Measurements from ENCODE around the gene TTC38.

The TTC38 gene

GRCh38 chr22:46290121-46290842, 22.5 kb downstream of the TTC38 start:
- Histone ChIP-seq H3K4me3 (ENCODE audit: low read length) (no peak overlapping the region), H3K9me3 (ENCODE audit: insufficient read depth, low read depth, low read length) (no peaks in the 10 kb centered on the region), H3K27me3 (ENCODE audit: insufficient read depth, low read length) (no peaks in the 10 kb centered on the region), H3K9ac (ENCODE audit: low read depth, low read length) (no peak overlapping the region), H3K27ac (ENCODE audit: low read depth, low read length) (no peak overlapping the region), H3K36me3 (ENCODE audit: insufficient read depth, low read length) (peaks cover 19% of the 10 kb centered on the region), H3K4me1 (ENCODE audit: insufficient read depth, low read length) (no peaks in the 10 kb centered on the region)
- WGBS: 93% methylated on average over 17 of the region's 17 CpGs

- H3K9ac ChIP-seq (ENCODE audit: low read depth, low read length): no peak overlapping the region
- no peak overlapping the region for H3K27ac ChIP-seq (ENCODE audit: low read depth, low read length)
Observed at GRCh38 chr22:46290843-46291785, 23.3 kb downstream of the TTC38 start.

GRCh38 chr22:46292173-46292572, 24.4 kb downstream of the TTC38 start:
- 90% methylated on average over 3 of the region's 3 CpGs for WGBS
- H3K9me3 ChIP-seq (ENCODE audit: insufficient read depth, low read depth, low read length): no peaks in the 10 kb centered on the region
- H3K4me3 ChIP-seq (ENCODE audit: low read length): no peak overlapping the region
- H3K9ac ChIP-seq (ENCODE audit: low read depth, low read length): no peak overlapping the region
- H3K27me3 ChIP-seq (ENCODE audit: insufficient read depth, low read length): no peaks in the 10 kb centered on the region
- H3K27ac ChIP-seq (ENCODE audit: low read depth, low read length): no peak overlapping the region
- no peaks in the 10 kb centered on the region for H3K4me1 ChIP-seq (ENCODE audit: insufficient read depth, low read length)
- peaks cover 14% of the 10 kb centered on the region; the same call in 1 of the 2 replicates for H3K36me3 ChIP-seq (ENCODE audit: insufficient read depth, low read length)

More at GRCh38 chr22:46290843-46291785, 23.3 kb downstream of the TTC38 start:
- H3K4me3 ChIP-seq (ENCODE audit: low read length): no peak overlapping the region
- H3K9me3 ChIP-seq (ENCODE audit: insufficient read depth, low read depth, low read length): no peaks in the 10 kb centered on the region
- 94% methylated on average over 23 of the region's 23 CpGs for WGBS
- no peaks in the 10 kb centered on the region for H3K27me3 ChIP-seq (ENCODE audit: insufficient read depth, low read length)
- no peaks in the 10 kb centered on the region for H3K4me1 ChIP-seq (ENCODE audit: insufficient read depth, low read length)
- H3K36me3 ChIP-seq (ENCODE audit: insufficient read depth, low read length): peaks cover 19% of the 10 kb centered on the region; the same call in 1 of the 2 replicates

GRCh38 chr22:46292732-46293131, 24.9 kb downstream of the TTC38 start:
- Histone ChIP-seq H3K27me3 (ENCODE audit: insufficient read depth, low read length) (no peaks in the 10 kb centered on the region), H3K27ac (ENCODE audit: low read depth, low read length) (no peak overlapping the region), H3K4me3 (ENCODE audit: low read length) (no peak overlapping the region), H3K9ac (ENCODE audit: low read depth, low read length) (no peak overlapping the region), H3K4me1 (ENCODE audit: insufficient read depth, low read length) (no peaks in the 10 kb centered on the region), H3K9me3 (ENCODE audit: insufficient read depth, low read depth, low read length) (no peaks in the 10 kb centered on the region), H3K36me3 (ENCODE audit: insufficient read depth, low read length) (peaks cover 14% of the 10 kb centered on the region; the same call in 1 of the 2 replicates)
- WGBS: 94% methylated on average over 14 of the region's 14 CpGs

GRCh38 chr22:46293577-46294260, 25.9 kb downstream of the TTC38 start:
- Histone ChIP-seq H3K9me3 (ENCODE audit: insufficient read depth, low read depth, low read length) (no peaks in the 10 kb centered on the region), H3K36me3 (ENCODE audit: insufficient read depth, low read length) (peaks cover 16% of the 10 kb centered on the region), H3K4me1 (ENCODE audit: insufficient read depth, low read length) (no peaks in the 10 kb centered on the region), H3K27me3 (ENCODE audit: insufficient read depth, low read length) (no peaks in the 10 kb centered on the region), H3K9ac (ENCODE audit: low read depth, low read length) (no peak overlapping the region), H3K4me3 (ENCODE audit: low read length) (no peak overlapping the region), H3K27ac (ENCODE audit: low read depth, low read length) (no peak overlapping the region)
- WGBS: 83% methylated on average over 11 of the region's 11 CpGs

- Histone ChIP-seq H3K4me3 (ENCODE audit: low read length) (no peak overlapping the region), H3K9ac (ENCODE audit: low read depth, low read length) (no peak overlapping the region), H3K27me3 (ENCODE audit: insufficient read depth, low read length) (no peaks in the 10 kb centered on the region), H3K4me1 (ENCODE audit: insufficient read depth, low read length) (no peaks in the 10 kb centered on the region), H3K27ac (ENCODE audit: low read depth, low read length) (no peak overlapping the region), H3K9me3 (ENCODE audit: insufficient read depth, low read depth, low read length) (no peaks in the 10 kb centered on the region), H3K36me3 (ENCODE audit: insufficient read depth, low read length) (peaks cover 26% of the 10 kb centered on the region)
- 88% methylated on average over 2 of the region's 2 CpGs for WGBS
Observed at GRCh38 chr22:46294784-46295183, 27.0 kb downstream of the TTC38 start.

GRCh38 chr22:46295277-46295971, 27.6 kb downstream of the TTC38 start:
- H3K27me3 ChIP-seq (ENCODE audit: insufficient read depth, low read length): no peaks in the 10 kb centered on the region
- peaks cover 31% of the 10 kb centered on the region for H3K36me3 ChIP-seq (ENCODE audit: insufficient read depth, low read length)
- H3K4me1 ChIP-seq (ENCODE audit: insufficient read depth, low read length): no peaks in the 10 kb centered on the region
- WGBS: 78% methylated on average over 4 of the region's 4 CpGs
- H3K4me3 ChIP-seq (ENCODE audit: low read length): peak overlapping the region; percentile 72
- no peak overlapping the region for H3K27ac ChIP-seq (ENCODE audit: low read depth, low read length)
- H3K9me3 ChIP-seq (ENCODE audit: insufficient read depth, low read depth, low read length): no peaks in the 10 kb centered on the region
- H3K9ac ChIP-seq (ENCODE audit: low read depth, low read length): 0 out of 2 replicates have a peak overlapping the region, but pooled peaks have one; percentile 65

- Histone ChIP-seq H3K36me3 (ENCODE audit: insufficient read depth, low read length) (peaks cover 42% of the 10 kb centered on the region), H3K27me3 (ENCODE audit: insufficient read depth, low read length) (no peaks in the 10 kb centered on the region), H3K27ac (ENCODE audit: low read depth, low read length) (peak within 1 kb of the TSS; percentile 65), H3K4me1 (ENCODE audit: insufficient read depth, low read length) (no peaks in the 10 kb centered on the region), H3K4me3 (ENCODE audit: low read length) (peak within 1 kb of the TSS; percentile 72), H3K9me3 (ENCODE audit: insufficient read depth, low read depth, low read length) (no peaks in the 10 kb centered on the region), H3K9ac (ENCODE audit: low read depth, low read length) (peak within 1 kb of the TSS; percentile 78)
- WGBS: under 1% methylated on average over 76 of the region's 76 CpGs
Observed at GRCh38 chr22:46296257-46297150, 28.7 kb downstream of the TTC38 start, which contains the start of gene GTSE1. TSS of gene GTSE1 (plus strand) at chr22:46296870. CDS start at chr22:46297401, 531 bp downstream.

GRCh38 chr22:46297151-46297812, 29.5 kb downstream of the TTC38 start:
- Histone ChIP-seq H3K36me3 (ENCODE audit: insufficient read depth, low read length) (peaks cover 37% of the 10 kb centered on the region), H3K4me1 (ENCODE audit: insufficient read depth, low read length) (no peaks in the 10 kb centered on the region), H3K9me3 (ENCODE audit: insufficient read depth, low read depth, low read length) (no peaks in the 10 kb centered on the region), H3K27me3 (ENCODE audit: insufficient read depth, low read length) (no peaks in the 10 kb centered on the region), H3K9ac (ENCODE audit: low read depth, low read length) (peak overlapping the region; percentile 78), H3K27ac (ENCODE audit: low read depth, low read length) (peak overlapping the region; percentile 50; the same call in 1 of the 2 replicates), H3K4me3 (ENCODE audit: low read length) (peak overlapping the region; percentile 72)
- 5% methylated on average over 32 of the region's 32 CpGs for WGBS

All from HUES64 (cell line).